GM23248 (cell line): ENCODE measurements around the gene MFRP.

ENCODE experiments used
- EZH2 ChIP-seq: fragments of 200-600 bp; sonication (generic); IDR thresholded peaks from 2 replicates; pipeline ENCODE4 v1.6.1; 2018; ENCODE audit warnings: antibody characterized with exemption, mild to moderate bottlenecking; ENCODE audit not compliant: insufficient read depth, poor library complexity, severe bottlenecking
- EZH2phosphoT487 ChIP-seq: fragments of 200-600 bp; sonication (generic); IDR thresholded peaks from 2 replicates; pipeline ENCODE4 v1.6.1; 2018; ENCODE audit warnings: antibody characterized with exemption, moderate library complexity, mild to moderate bottlenecking, low read depth; ENCODE audit not compliant: insufficient read depth

DNA sequence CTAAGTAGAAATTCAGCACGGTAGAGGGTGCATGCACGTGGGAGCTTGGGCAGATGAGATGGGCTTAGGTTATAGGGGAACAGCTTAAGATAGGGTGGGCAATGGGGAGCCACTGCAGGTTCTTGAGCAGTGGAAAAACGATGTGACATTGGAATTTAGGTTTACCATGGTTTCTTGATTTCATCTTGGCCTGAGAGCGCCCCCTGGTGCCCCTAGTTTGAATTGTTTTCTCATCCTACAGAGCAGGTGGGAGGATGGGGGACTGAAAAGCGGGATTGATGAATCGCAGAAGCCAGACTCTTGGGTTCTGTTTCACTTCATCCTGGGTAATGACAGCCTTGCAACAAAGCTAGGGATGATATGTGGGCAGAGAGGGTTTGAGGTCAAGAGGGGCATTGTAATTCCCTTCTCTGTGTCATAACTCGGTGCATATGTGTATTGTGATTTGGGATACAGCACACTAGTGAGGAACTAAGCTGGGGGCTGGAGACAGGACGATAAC, 22.9 kb downstream of the MFRP start:
- TF ChIP-seq EZH2phosphoT487 (no peak), EZH2 (no peak)
